Stimulated activated CD8-positive, alpha-beta memory T cell treated with anti-CD3 and anti-CD28 coated beads, Interleukin-4, amount 100 ng/mL, for 1 hour (primary cell): ENCODE data around the gene CMYA5.

Experiments
- DNase-seq, 2 donors: peaks; one replicate each; pipeline ENCODE4 v3.0.0-alpha.2; 2020; ENCODE audit warnings: low read depth in 2 of 2, low spot score in 1 of 2

CMYA5 gene

DNA sequence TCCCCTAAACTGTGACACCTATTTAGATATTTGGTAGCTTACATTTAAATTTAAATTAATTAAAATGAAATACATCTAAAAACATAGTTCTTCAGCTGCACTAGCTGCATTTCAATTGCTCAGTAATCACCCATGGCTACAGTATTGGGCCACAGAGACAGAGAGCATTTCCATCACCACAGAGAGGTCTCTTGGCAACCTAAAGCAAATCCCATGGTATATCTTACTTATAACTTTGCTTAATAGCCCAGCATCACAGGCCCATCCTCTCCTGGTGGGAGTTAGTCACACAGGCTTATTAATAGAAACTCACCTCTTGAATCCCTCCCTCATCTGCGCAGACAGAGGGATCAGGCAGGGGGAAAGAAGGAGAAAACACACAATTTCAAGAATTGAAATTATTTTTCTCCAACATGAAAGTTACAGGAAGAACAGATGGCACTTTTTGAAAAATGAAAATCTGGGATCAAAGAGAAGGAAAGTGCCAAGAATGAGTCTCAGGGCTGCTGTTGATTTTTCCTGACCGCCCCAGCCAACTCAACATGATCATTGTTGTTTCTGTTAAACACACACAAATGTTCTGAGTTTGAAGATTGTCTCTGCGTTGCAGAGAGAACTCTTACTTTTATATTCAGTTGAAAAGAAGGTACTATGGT lies 144.6 kb downstream of the CMYA5 start:
- DNase-seq, result no peak

DNA sequence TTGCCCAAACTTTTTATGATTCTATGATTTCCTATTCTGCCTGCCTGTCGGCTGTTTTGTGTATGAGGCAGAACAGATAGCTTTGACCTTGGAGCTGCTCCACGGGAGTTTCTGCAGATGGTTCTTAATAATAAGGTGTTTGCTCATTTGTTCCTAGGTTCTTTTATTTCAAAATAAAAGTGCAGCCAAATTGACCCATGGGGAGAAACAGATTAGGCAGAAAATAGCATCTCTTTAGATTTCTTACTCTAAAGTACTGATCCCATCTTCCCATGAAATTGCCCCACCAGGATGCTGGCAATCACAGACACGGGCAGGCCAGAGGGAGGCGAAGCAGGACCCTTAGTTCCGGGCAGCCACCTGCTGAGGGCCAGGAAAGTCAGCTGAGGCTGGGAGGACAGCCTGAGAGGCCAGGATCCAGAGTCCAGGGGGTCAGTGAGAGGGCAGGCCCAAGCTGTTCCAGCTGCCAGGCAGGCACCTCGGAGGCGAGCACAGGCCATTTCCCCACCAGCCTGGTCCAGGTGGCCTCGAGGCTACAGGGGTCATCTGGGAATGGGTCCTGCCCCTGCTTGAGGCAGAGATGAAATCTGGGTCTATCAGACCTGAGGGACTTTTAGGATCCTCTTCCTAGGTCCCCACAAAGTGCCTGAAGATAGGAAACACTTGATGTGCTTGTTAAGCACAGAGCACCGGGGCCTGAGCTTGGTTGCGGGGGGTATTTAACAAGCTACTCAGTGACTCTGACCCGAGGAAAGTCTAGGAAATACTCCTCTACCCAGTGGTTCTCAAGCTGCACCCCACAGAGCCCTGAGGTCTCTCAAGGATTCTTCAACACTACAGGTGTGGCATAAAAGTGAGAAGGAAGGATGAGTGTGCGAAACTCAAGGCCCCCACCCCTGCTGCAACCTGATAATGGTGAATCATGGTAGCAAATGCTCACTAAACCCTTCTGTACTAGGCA lies 145.4 kb downstream of the CMYA5 start:
- no peak for DNase-seq

DNA sequence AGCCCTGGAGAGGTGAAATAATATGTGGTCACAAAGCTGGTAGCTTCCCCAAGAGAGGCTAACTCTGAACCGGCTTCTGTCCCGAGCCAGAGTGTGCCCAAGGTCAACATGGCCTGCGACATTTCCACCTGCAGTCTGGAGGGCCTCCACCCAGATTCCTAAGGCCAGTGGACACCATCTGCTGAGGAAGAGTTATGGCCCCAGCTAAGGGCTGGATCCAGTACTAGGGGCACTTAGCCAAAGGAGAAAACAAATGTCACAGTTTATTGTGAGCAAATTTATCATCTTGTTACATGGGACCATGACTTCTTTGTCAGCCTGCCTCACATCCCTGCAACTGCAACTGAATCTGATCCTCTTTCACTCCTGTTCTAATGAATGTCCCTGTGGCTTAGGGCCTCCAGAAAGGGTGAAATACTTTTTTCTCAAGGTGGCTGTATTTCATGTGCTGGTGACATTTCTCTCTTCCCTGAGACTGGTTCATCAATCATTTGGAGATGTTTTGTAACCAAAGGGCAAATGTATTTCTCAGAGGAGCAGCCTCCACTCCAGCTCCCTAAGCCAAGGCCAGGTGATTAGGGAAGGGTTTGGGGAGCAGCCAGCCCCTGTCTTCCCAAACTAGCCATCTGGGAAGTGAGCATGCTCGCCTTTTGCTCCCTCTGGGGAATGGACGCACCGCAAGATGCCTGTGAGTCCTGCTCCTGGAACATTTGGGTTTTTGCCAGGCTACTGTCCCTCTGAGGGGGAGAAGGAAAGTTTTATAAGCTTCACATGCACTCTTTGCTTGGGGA lies 148.3 kb downstream of the CMYA5 start:
- no peak for DNase-seq

DNA sequence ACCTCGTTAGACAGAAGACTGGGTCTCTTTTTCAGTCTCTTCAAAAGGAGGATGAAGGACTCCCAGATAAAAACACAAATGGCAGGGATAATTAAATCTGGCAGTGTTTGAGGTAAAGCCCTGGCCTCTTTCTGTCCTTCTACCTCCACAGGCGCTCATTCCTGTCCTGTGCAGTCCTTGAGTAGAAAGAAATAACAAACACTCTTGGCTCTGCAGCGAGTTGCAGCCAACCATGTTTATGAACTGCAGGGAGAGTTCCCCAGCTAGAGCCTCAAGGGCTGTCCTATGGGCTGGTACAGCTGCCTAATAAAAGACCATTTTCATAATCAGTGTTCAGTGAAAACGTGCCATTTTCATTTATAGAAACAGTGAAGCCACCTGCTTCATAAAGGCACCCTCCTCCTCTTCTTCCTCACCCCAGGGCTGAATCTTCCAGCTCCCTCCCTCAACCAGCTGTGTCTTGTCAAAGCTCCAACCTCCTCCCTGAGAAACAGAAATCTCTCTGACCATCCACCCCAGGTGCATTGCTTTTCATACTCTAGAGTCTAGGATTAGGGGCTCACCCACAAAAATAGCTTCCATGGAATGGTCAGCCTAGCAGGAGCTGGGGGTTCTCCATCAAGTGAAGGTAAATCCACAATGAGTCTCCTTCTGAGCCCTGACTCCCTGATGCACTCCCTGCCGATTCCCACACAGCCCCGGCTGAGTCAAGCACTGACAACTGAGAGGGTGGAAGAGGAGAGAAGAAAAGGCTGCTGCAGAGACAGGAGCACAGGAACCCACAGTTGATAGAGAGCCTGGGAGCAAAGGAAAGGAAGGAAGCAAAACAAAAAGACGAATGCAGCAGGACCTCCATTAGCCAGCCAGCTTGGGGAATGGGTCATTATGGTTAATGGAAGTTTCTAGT lies 150.7 kb downstream of the CMYA5 start:
- DNase-seq, result no peak

DNA sequence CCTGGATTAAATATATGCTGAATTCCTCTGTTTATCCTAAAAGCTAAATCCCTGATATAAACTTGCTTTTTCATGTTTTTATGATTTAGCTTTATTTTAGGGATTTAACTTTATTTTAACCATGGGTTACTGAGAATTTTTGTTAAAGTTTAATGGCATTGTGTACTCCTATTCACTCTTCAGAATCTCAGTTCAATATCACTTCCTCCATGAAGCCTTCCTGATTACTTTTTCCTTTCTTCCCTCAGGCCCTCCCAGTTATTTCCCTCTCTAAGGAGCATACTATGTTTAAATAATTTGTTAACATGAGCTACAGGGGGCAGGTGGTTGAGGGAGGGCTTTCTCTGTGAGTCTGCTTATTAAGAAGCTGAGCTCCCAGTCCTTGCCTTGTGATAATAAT lies 151.5 kb downstream of the CMYA5 start:
- DNase-seq, result no peak

DNA sequence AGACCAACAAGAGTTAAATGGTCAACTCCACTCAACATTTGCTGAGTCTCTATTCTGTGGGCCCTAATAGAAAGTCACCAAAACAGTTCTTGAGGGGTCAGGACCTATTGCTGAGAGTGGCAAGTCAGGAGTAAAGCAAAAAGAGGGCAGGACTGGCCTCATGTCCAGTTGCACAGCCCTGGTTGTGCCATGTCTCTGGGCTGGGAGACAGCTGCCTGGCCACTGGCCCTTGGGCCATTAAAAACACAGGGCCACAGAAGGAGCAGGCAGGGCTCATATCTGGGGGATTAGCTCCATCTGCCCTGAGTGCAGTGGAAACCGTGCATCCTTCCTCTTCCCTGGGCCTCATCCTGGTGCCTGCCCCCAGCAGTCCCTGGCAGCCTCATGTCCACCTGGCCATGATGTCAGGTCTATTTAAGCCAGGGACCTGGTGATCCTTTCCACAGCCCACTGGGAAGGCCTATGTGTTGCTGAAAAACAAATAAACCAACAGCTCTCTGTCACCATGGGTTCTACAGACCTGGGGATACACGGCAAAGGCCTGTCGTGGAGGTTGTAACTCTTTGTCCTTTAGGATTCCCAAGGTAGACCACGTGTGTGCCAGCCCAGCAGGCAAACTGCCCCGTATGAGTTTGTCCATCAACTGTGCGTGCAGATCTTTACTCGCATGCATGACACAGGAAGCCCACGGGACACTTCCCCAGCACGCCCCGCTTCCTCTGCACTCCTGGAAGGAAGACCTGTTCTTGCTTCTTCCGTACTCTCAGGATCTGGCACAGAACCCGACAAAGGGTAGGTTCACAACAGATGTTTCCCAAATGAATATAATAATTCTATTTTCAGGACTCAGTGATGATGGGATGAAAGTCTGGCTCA lies 152.6 kb downstream of the CMYA5 start:
- no peak for DNase-seq

DNA sequence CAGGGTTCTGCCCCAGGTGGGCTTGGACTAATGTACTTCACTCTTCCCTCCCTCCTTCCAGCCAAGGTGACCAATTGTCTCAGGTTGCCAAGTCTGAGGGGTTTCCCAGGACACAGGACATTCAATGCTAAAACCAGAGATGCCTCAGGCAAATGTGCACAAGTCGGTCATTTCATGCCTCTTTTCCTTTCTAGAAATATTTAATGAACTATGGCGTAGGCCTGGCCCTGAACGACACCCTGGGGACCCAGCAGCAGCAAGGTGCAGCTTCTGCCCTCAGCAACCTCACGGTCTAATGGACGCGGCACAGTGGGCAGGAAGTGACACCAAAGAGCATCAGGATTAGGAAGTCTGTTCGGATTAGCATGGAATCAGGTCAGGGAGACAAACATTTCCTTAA lies 153.4 kb downstream of the CMYA5 start:
- DNase-seq, result no peak

DNA sequence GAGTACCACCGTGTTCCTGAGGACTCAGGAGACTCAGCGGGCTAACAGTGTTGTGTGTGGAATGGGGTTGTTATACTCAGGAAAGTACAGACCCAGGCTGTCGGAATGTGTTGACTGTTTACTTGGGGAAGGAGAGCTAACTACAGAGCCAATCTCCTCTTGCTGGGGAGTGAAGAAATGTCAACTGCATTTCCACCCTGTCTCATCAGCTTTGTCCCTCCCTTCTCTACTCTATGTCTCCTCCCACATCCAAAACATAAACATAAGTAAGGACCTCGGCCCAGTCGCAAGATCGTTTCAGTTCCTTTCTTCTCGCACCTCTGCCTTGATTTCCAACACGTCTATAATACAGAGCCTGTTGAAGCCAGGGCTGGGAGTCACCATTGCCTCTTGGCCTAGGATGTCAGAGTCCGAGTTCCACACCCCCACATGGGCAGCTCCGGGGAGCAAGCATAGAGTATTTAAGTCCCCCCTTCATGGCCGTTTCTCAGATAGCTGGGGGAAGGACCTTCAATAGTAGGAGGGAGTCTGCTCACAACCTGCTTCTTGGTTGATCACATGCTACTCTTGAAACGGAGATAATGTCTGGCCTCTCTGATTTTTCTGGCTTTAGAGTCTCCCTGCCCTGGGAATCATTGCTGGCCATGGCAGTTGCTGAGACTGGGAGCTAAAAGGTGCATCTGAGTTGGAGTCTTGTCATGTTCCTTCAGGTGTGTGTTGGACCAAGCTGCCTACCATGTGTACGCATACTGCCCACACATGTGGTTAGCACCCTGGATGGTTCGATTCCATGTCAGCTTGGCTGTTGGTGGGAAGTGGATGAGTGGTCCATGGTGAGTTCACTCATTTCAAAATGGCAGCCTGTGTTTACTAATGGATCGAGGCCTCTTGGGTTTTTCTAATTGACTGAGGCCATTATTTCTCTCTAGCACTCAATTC lies 154.1 kb downstream of the CMYA5 start:
- DNase-seq, result no peak

DNA sequence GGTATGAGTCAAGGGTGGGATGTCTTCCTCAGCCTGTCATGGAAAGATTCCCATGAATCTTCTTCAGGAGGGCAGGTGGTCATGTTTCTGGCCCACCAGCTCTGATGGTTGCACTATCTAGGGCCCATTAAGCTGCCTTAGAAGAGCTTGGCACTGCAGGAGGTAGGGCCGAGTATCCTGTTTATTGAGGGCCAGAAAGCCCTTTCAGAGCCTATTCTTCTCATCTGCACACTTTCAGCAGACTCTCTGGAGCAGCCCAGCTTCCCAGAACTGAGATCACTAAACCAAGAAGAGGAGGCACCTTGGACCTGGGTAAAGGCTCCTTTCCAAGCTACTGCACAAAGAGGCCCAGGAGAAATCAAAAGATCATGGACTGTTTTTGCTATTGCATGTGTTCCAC lies 154.9 kb downstream of the CMYA5 start:
- DNase-seq, result no peak

DNA sequence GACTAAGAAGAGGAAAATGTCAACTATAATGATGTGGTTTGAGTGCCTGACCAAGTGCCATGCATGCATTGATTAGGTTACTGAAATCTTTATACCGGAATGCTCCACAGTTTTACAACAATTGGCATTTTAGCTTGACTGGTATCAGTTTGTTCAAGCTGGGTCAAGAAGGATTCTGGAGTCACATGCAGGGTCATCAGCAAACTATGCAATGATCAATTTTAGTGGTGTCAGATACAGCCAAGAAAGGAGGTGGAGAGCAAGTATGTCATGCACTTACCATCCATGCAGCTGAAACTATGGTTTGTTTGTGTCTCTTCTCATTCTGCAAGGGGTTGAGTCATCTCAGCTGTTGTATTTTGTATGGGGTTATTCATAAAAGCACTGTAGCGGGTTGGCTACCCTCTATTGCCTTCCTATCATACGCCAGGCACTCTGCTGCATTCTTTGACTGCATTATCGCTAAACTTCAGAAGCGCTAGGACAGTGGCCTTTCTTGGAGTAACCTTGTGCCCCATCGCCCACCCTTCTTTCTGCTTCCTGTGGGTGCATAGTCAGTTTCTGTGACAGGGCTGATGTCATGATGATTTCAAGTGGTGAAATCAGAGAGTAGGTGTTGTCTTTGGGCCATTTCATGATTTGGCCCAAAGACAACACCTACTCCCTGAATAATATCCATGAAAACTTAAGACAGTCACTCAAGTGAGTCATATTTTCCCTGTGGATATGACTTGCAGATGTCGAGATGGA lies 156.0 kb downstream of the CMYA5 start:
- no peak for DNase-seq

DNA sequence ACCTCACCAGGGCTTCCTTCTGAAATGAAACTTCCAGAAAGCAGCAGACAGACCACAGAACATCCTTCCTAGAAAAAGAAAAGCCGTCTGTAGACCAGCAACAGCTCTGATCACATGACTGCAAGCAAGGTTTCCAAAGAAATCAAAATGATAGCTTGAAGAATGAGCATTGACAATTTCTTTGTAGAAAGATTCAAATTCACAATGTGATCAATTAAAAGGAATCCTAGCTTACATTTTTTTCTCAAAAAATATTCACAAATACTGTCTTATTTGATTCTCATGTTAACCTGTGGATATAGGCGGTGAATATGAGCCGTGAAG lies 156.5 kb downstream of the CMYA5 start:
- DNase-seq, result no peak

DNA sequence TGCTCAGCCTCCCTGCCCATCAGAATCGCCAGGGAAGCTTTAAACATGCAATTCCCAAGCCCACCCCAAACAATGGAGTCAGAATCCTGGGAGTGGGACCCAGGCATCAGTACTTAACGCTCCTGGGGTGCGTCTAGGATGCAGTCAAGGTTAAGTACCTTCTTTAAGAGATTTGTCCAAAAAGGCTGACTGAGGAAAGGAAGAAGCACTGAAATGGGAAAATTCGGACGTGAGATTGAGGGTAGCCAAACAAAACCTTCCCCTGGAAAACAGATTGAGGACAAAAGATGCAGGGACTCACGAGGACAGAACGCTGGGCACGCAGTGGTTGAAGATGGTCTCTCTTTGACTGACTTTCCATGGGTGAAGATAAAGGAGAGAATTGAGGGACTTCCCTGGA lies 157.9 kb downstream of the CMYA5 start:
- DNase-seq, result no peak

DNA sequence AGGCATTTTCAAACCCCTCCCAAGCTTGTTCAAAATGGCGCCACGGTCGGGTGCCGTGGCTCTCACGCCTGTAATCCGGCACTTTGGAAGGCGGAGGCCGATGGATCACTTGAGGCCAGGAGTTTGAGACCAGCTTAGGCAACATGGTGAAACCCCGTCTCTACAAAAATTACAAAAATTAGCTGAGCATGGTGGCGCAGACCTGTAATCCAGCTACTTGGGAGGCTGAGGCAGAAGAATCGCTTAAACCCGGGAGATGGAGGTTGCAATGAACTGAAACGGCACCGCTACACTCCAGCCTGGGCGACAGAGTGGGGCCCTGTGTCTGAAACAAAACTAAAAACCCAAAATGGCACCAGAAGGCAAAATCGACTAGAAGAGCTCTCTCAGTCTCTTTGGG lies 159.4 kb downstream of the CMYA5 start:
- DNase-seq, result no peak
